22Rv1 (cell line): ENCODE measurements around the gene RASSF8.

ENCODE experiments used
- ZFX ChIP-seq: fragments of 450-650 bp; IDR thresholded peaks from 2 replicates; pipeline ENCODE4 v1.6.1; 2017; ENCODE audit warnings: antibody characterized with exemption, borderline replicate concordance
- TF ChIP-seq, protein P1 (sequence below): fragments of 450-650 bp; IDR thresholded peaks from 2 replicates; pipeline ENCODE4 v1.5.1; 2017; ENCODE audit warnings: mild to moderate bottlenecking

DNA sequence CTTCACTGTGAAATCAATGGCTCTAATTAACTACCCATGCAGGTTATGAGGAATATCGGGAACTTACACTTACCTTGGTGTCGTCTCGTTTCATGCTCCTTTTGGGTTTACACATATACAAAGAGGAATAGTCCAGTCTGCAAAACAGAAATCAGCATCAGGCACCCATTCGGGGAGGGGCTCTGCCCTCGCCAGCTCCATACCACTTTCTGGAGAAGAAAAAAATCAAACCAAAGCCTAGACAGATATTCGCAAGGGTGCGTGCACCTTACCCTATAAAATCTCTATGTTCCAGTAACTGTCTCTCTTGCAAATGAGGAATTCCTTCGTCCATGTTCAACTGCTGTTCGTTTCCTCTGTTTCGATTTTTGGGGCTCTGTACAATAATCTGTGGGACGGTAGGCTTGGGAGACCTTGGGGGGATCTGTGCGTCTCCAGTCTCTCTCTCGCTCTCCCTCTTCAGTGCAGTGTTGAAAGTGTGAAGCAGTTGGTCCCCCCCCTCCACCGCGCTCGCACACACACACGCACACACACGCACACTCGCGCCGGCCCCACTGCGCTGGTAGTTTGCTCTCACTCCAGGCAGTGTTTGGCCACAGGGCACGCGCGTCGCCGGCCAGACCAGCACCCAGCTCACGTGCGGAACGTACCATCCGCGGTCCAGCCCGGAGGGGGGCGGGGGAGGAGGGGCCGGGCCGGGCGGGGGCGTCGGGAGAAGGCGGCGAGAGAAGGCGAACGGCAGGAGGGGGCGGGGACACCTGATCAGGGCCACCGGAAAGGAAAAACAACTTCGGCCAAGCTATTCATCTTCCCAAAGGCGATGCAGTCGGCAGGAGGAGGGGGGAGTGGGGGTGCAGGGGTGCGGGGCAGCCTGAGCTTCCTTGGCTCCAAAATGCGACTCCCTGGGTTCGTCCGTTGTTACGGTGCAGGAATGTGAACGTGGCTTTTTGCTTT lies 166.2 kb downstream of the RASSF8 start, which contains the start of gene BHLHE41:
- TF ChIP-seq, protein P1, sequence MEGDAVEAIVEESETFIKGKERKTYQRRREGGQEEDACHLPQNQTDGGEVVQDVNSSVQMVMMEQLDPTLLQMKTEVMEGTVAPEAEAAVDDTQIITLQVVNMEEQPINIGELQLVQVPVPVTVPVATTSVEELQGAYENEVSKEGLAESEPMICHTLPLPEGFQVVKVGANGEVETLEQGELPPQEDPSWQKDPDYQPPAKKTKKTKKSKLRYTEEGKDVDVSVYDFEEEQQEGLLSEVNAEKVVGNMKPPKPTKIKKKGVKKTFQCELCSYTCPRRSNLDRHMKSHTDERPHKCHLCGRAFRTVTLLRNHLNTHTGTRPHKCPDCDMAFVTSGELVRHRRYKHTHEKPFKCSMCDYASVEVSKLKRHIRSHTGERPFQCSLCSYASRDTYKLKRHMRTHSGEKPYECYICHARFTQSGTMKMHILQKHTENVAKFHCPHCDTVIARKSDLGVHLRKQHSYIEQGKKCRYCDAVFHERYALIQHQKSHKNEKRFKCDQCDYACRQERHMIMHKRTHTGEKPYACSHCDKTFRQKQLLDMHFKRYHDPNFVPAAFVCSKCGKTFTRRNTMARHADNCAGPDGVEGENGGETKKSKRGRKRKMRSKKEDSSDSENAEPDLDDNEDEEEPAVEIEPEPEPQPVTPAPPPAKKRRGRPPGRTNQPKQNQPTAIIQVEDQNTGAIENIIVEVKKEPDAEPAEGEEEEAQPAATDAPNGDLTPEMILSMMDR = no peak
- no peak for TF ChIP-seq ZFX
